Epithelial cell of esophagus (primary cell): ENCODE measurements around the gene METTL27.
A peak's percentile ranks its signal among the peaks of the same experiment; 100 is the strongest.
"Not testable (repeated sequence)": the region's sequence is repeated elsewhere in the genome, so short reads cannot be mapped to it uniquely, and the experiment has no call there.

Experiments
- DNase-seq: peaks from one replicate; pipeline ENCODE4 v3.0.0; 2010; ENCODE audit warnings: low read depth
- H3K4me3 ChIP-seq: 2 replicates; pipeline ENCODE4 v1.5.1; 2011; ENCODE audit warnings: mild to moderate bottlenecking, low read length, control low read depth
- CTCF ChIP-seq: IDR thresholded peaks from 2 replicates; pipeline ENCODE4 v1.5.1; 2011; ENCODE audit warnings: low read depth, mild to moderate bottlenecking, low read length, control low read depth, inconsistent platforms; ENCODE audit not compliant: insufficient read depth; ENCODE audit errors: missing control alignments

METTL27 gene

GRCh38 chr7:73851410-73852338, 9.4 kb upstream of the METTL27 start:
- no peak overlapping the region for H3K4me3 ChIP-seq
- TF ChIP-seq CTCF, result no peak
- peak; percentile 98 for DNase-seq

GRCh38 chr7:73850781-73851207, 8.5 kb upstream of the METTL27 start:
- peak; percentile 98 for DNase-seq
- TF ChIP-seq CTCF, result no peak
- H3K4me3 ChIP-seq, result no peak overlapping the region

- H3K4me3 ChIP-seq, result no peak overlapping the region
- DNase-seq, result peak; percentile 45
- TF ChIP-seq CTCF, result no peak
These were observed 5.8 kb upstream of the METTL27 start for GRCh38 chr7:73847941-73848723.

GRCh38 chr7:73845701-73846195, 3.4 kb upstream of the METTL27 start:
- not testable (repeated sequence) for H3K4me3 ChIP-seq, DNase-seq

- H3K4me3 ChIP-seq, result no peak overlapping the region
- TF ChIP-seq CTCF, result no peak
- DNase-seq, result peak; percentile 84
These were observed 2.6 kb upstream of the METTL27 start for GRCh38 chr7:73844848-73845460.

GRCh38 chr7:73844131-73844547, 1.8 kb upstream of the METTL27 start:
- no peak for DNase-seq
- TF ChIP-seq CTCF, result no peak
- H3K4me3 ChIP-seq, result no peak overlapping the region

GRCh38 chr7:73841689-73842066, 638 bp downstream of the METTL27 start:
- no peak for TF ChIP-seq CTCF
- DNase-seq, result no peak
- peak overlapping the region; percentile 59 for H3K4me3 ChIP-seq
